ENCODE measurements around the gene SBF2.

DNA sequence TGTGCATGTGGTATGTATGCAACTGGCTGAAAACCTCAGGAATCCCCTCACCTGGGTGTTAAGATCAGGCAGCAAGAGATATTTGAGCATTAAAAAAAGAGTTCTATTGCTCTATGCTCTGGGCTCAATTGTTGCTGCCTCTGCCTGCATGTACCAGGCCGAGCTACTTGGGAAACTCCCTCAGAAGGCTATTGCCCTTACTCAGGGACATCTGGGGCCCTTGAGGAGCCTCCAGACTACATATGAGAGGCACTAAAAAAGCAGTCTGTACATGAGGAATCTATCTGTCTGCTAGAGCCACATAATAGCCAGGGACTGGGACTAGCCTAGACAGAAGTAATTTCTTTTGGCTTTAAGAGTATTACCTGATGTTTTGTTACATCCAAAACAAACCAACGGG is 510.0 kb downstream of the SBF2 start:
- TF ChIP-seq, protein P1, sequence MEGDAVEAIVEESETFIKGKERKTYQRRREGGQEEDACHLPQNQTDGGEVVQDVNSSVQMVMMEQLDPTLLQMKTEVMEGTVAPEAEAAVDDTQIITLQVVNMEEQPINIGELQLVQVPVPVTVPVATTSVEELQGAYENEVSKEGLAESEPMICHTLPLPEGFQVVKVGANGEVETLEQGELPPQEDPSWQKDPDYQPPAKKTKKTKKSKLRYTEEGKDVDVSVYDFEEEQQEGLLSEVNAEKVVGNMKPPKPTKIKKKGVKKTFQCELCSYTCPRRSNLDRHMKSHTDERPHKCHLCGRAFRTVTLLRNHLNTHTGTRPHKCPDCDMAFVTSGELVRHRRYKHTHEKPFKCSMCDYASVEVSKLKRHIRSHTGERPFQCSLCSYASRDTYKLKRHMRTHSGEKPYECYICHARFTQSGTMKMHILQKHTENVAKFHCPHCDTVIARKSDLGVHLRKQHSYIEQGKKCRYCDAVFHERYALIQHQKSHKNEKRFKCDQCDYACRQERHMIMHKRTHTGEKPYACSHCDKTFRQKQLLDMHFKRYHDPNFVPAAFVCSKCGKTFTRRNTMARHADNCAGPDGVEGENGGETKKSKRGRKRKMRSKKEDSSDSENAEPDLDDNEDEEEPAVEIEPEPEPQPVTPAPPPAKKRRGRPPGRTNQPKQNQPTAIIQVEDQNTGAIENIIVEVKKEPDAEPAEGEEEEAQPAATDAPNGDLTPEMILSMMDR (IDR thresholded peaks at IDR 0.05), result no peak
- no peak for TF ChIP-seq POLR2A (IDR thresholded peaks at IDR 0.05; ENCODE audit: low read depth)
- TF ChIP-seq POLR2AphosphoS5 (IDR thresholded peaks at IDR 0.05), result no peak
